ENCODE measurements around the gene FNTB. TPM values are rescaled to one million over a fixed set of nuclear protein-coding genes. Genes with fewer than 3 reads are reported as not detected.

FNTB gene
- total RNA-seq, 1 experiment from 2014 or later: 26.7 TPM

- Histone ChIP-seq H3K9ac (ENCODE audit: low read length) (no peak overlapping the region), H3K79me2 (ENCODE audit: insufficient read depth, low read length) (peaks cover 41% of the 10 kb centered on the region), H3K4me2 (ENCODE audit: low read length) (no peak overlapping the region), H2AFZ (ENCODE audit: low read depth, low read length, poor library complexity, severe bottlenecking) (no peak overlapping the region), H3K36me3 (ENCODE audit: control insufficient read depth in 1 of 2, insufficient read depth in 2 of 2, low read length in 2 of 2) (no peaks in the 10 kb centered on the region), H4K20me1 (ENCODE audit: insufficient read depth) (no peaks in the 10 kb centered on the region), H3K4me3 (replicated peaks in 1 of 2; ENCODE audit: low read depth in 1 of 2, low read length in 2 of 2) (no peak overlapping the region), H3K4me1 (ENCODE audit: control insufficient read depth in 1 of 2, insufficient read depth in 2 of 2, low read length in 2 of 2) (peaks cover 4 to 22% of the 10 kb centered on the region in 2 experiments; a peak in 2 of 4 replicates), H3K9me2 (ENCODE audit: insufficient read depth) (no peaks in the 10 kb centered on the region), H3K27ac (ENCODE audit: low read depth, low read length) (no peak overlapping the region), H3K9me3 (ENCODE audit: control insufficient read depth in 1 of 2, insufficient read depth in 1 of 2, low read depth in 1 of 2, low read length in 2 of 2) (no peaks in the 10 kb centered on the region), H3K27me3 (ENCODE audit: insufficient read depth, low read length) (no peaks in the 10 kb centered on the region)
- ChIA-PET RAD21 (ENCODE audit: low non-redundant PET in 1 of 2, low total read pairs in 2 of 2, uncharacterized antibody in 2 of 2, unreplicated experiment in 2 of 2) (no interaction called here), CTCF (interaction anchor here (1.4 kb wide), 1 partner anchor 18 kb away, joined by 3 read pairs; no protein-coding TSS in a partner anchor), POLR2A (no interaction called here)
- no TSS peak for BruUV-seq (replicated peaks)
- DNase-seq (ENCODE audit: low read depth, low spot score) (no peak), ATAC-seq (no peak)
- intact Hi-C loops (cut with micrococcal nuclease): no loop called here
- TF ChIP-seq SIN3A (IDR thresholded peaks at IDR 0.05; ENCODE audit: low read depth): no peak
- no peak for TF ChIP-seq RAD21 (IDR thresholded peaks at IDR 0.05; ENCODE audit: low read depth)
- no peak for TF ChIP-seq ZBTB33 (IDR thresholded peaks at IDR 0.05; ENCODE audit: extremely low read depth, insufficient replicate concordance, low read length)
- no peak for TF ChIP-seq CEBPB (IDR thresholded peaks at IDR 0.05; ENCODE audit: low read depth)
- no peak for TF ChIP-seq ATF3 (IDR thresholded peaks at IDR 0.05)
- TF ChIP-seq JUND (IDR thresholded peaks at IDR 0.05): no peak
- TF ChIP-seq EZH2phosphoT487 (IDR thresholded peaks at IDR 0.05; ENCODE audit: borderline replicate concordance): no peak
- TF ChIP-seq POLR2AphosphoS5 (IDR thresholded peaks at IDR 0.05; ENCODE audit: low read depth, low read length): no peak
- TF ChIP-seq FOSL1 (IDR thresholded peaks at IDR 0.05; ENCODE audit: low read depth): no peak
- no peak for TF ChIP-seq YY1 (IDR thresholded peaks at IDR 0.05; ENCODE audit: extremely low read depth, insufficient replicate concordance, low read depth, low read length)
- no peak for TF ChIP-seq SRF (IDR thresholded peaks at IDR 0.05; ENCODE audit: low read depth)
- no peak for TF ChIP-seq POLR2A (IDR thresholded peaks at IDR 0.05; ENCODE audit: borderline replicate concordance, extremely low read depth, insufficient read depth, insufficient read length)
- TF ChIP-seq SP1 (IDR thresholded peaks at IDR 0.05; ENCODE audit: low read depth): no peak
- TF ChIP-seq EZH2 (IDR thresholded peaks at IDR 0.05): no peak
- TF ChIP-seq CBX3 (IDR thresholded peaks at IDR 0.05; ENCODE audit: low read depth): no peak
- no peak for TF ChIP-seq CTCF (IDR thresholded peaks at IDR 0.05 in 2 of 3, conservative IDR thresholded peaks at IDR 0.05 in 1 of 3; ENCODE audit: borderline replicate concordance in 1 of 3, insufficient read depth in 1 of 3, low read depth in 2 of 3, low read length in 2 of 3)
- no peak for TF ChIP-seq ZNF274 (IDR thresholded peaks at IDR 0.05; ENCODE audit: low read depth, low read length)
- no peak for TF ChIP-seq REST (IDR thresholded peaks at IDR 0.05; ENCODE audit: low read depth)
These were observed 15.0 kb downstream of the FNTB start for GRCh38 chr14:65001723-65002122.
